Measurements from ENCODE around the gene PIGH. TPM values are rescaled to one million over a fixed set of nuclear protein-coding genes. Genes with fewer than 3 reads are reported as not detected.

The PIGH gene
- total and polyA plus RNA-seq, 8 donors, result 5.2 to 222 (median 21.0) TPM

DNA sequence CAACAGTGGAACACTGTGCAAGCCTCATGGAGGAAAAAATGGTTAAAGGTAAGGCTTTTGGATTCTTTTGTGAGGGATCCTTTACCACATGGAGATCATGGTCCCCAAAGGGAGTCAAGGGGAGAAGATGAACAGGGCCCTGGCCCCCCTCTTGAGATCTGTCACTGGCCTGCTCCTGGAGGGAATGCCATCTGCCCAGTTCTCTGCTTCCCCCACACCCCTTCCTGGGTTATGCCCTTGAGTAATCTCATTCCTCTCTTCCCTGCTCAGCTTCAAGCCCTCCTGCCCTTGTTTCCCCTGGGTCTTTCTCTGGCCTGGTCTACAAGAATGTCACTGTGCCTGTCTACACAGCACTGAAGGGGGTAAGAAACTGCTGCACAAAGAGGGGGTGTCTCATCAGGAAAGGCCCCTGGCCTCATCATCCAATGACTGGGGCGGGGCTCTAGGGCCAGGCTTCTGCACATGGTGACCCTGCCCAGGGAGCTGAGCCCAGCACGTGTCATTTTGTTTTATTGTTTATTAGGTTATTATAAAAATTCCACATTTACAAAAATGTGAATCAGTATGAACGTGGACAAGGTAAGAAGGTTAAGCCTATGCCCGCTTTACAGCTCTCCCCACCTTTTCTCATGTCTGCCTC is 30.3 kb downstream of the PIGH start:
- Histone ChIP-seq H3K9me3 (no peaks in the 10 kb centered on the region), H3K27ac (no peak overlapping the region), H3K36me3 (peaks cover 0 to 24% (median 12%) of the 10 kb centered on the region in 4 donors), H3K4me1 (peaks cover 0 to 8% (median 3%) of the 10 kb centered on the region in 4 donors), H3K4me3 (no peak overlapping the region), H3K27me3 (no peaks in the 10 kb centered on the region)
- no peak for DNase-seq
- TF ChIP-seq EP300 (IDR thresholded peaks at IDR 0.05) (no peak), POLR2AphosphoS5 (IDR thresholded peaks at IDR 0.05) (no peak), POLR2A (IDR thresholded peaks at IDR 0.05) (no peak)
- 74 to 86% (median 80%) methylated on average over 4 of the region's 4 CpGs for WGBS, 5 donors
- intact Hi-C loops (cut with DNase I; ENCODE audit: low total_unique reads), result loop anchor here (5.0 kb wide), 1 partner anchor 142 kb away; no protein-coding TSS in a partner anchor

DNA sequence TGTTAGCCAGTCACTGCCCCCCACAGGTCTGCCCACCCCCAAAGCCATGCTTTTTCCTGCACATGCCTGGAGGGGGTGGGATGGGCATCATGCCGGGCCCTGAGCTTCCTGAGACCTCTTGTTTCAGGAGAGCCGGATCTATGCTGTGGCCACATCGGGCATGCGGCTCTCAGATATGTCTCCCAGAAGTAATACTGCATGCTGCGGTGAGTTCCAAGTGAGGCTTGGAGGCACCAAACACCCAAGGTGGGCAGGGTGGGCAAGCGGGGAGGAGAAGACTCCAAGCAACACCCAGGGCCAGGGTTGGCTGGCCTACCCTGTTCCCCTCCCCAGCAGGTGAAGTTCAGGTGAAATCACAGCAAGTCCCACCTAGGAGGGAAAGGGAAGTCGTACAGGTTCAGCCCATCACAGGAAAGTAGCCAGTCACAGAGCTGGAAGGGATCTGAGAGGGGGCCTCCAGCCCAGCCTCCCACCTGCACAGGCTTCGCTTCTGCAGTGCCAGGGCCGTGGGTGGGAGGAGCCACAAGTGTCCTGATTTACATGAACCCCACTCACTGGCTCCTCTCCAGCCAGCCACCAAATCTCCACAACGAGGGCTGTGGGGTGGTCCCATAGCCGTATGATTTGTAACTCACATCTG is 30.9 kb downstream of the PIGH start:
- Histone ChIP-seq H3K9me3 (no peaks in the 10 kb centered on the region), H3K4me3 (no peak overlapping the region), H3K36me3 (peaks cover 0 to 18% (median 7%) of the 10 kb centered on the region in 4 donors), H3K27ac (no peak overlapping the region), H3K4me1 (peaks cover 0 to 8% (median 3%) of the 10 kb centered on the region in 4 donors), H3K27me3 (no peaks in the 10 kb centered on the region)
- TF ChIP-seq EP300 (IDR thresholded peaks at IDR 0.05), result no peak
- DNase-seq, result no peak
- intact Hi-C loops (cut with DNase I; ENCODE audit: low total_unique reads), result loop anchor here (5.0 kb wide), 1 partner anchor 142 kb away; no protein-coding TSS in a partner anchor
- 68 to 87% (median 80%) methylated on average over 8 to 11 of the region's 11 CpGs for whole genome bisulfite sequencing, 5 donors

DNA sequence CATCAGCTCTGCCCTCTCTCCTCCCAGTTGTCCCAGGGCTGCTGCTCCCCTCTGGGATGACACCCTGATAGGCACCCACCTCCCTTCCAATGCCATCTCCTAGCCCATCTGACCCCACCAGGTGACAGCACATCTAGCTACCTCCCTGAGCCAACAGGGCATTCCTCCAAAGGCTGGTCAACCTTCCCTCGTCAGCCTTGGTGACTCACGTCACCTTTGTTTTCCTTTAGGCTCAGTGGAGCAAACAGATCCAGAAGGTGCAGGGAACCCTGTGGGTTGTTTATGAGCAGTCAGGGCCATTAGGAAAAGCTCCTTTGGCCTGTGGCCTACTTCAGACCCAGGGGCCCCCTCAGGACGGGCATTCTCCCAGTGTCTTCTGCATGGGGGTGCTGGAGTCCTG is 32.4 kb downstream of the PIGH start:
- TF ChIP-seq POLR2A (IDR thresholded peaks at IDR 0.05) (no peak), CTCF (IDR thresholded peaks at IDR 0.05) (no peak), POLR2AphosphoS5 (IDR thresholded peaks at IDR 0.05) (no peak), EP300 (IDR thresholded peaks at IDR 0.05) (no peak)
- no peak overlapping the region for H3K4me3 ChIP-seq
- peaks cover 0 to 17% (median 11%) of the 10 kb centered on the region in 4 donors for H3K36me3 ChIP-seq
- peak; percentile 35 to 36 for DNase-seq
- intact Hi-C loops (cut with DNase I; ENCODE audit: low total_unique reads), result loop anchor here (5.0 kb wide), 1 partner anchor 140 kb away; no protein-coding TSS in a partner anchor
- no peaks in the 10 kb centered on the region for H3K27me3 ChIP-seq
- 54 to 74% (median 57%) methylated on average over 3 of the region's 3 CpGs for WGBS, 5 donors
- H3K27ac ChIP-seq, result no peak overlapping the region
- peaks cover 0 to 8% (median 3%) of the 10 kb centered on the region in 4 donors for H3K4me1 ChIP-seq
- no peaks in the 10 kb centered on the region for H3K9me3 ChIP-seq

GRCh38 chr14:67566908-67567307 is 33.2 kb downstream of the PIGH start:
- Histone ChIP-seq H3K27ac (peak overlapping the region in 1 of 5 donors; percentile 2), H3K27me3 (no peaks in the 10 kb centered on the region), H3K4me1 (peaks cover 0 to 8% (median 3%) of the 10 kb centered on the region in 4 donors), H3K4me3 (no peak overlapping the region), H3K36me3 (peaks cover 0 to 25% (median 19%) of the 10 kb centered on the region in 4 donors), H3K9me3 (no peaks in the 10 kb centered on the region)
- WGBS, 5 donors, result 58 to 81% (median 72%) methylated on average over 6 of the region's 6 CpGs
- TF ChIP-seq POLR2AphosphoS5 (IDR thresholded peaks at IDR 0.05) (no peak), EP300 (IDR thresholded peaks at IDR 0.05) (no peak), CTCF (IDR thresholded peaks at IDR 0.05) (no peak), POLR2A (IDR thresholded peaks at IDR 0.05) (no peak)
- no peak for DNase-seq
- intact Hi-C loops (cut with DNase I; ENCODE audit: low total_unique reads), result loop anchor here (5.0 kb wide), 1 partner anchor 140 kb away; no protein-coding TSS in a partner anchor

DNA sequence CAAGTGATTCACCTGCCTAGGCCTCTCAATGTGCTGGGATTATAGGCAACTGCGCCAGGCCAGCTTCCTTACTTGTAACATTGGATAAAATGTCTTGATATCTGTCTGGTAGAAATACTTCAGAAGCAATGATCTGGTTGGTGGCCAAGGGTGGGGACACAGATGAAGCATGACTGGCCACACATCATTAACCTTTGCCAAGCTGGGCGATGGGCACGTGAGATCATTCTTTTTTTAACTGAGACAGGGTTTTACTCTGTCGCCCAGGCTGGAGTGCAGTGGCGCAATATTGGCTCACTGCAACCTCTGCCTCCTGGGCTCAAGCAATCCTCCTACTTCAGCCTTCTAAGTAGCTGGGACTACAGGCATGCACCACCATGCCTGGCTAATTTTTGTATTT is 35.8 kb downstream of the PIGH start:
- TF ChIP-seq CTCF (IDR thresholded peaks at IDR 0.05), result no peak
- no peak for TF ChIP-seq EP300 (IDR thresholded peaks at IDR 0.05)
- no peak for TF ChIP-seq POLR2AphosphoS5 (IDR thresholded peaks at IDR 0.05)
- no peak for TF ChIP-seq POLR2A (IDR thresholded peaks at IDR 0.05)
- no peak for DNase-seq
- H3K4me3 ChIP-seq, result no peak overlapping the region
- H3K27me3 ChIP-seq, result no peaks in the 10 kb centered on the region
- no peaks in the 10 kb centered on the region for H3K9me3 ChIP-seq
- no peak overlapping the region for H3K27ac ChIP-seq
- intact Hi-C loops (cut with DNase I; ENCODE audit: low total_unique reads), result no loop called here
- 83 to 94% (median 92%) methylated on average over 5 of the region's 5 CpGs for WGBS, 5 donors
- H3K36me3 ChIP-seq, result peaks cover 0 to 33% (median 22%) of the 10 kb centered on the region in 4 donors
- peaks cover 0 to 8% (median 3%) of the 10 kb centered on the region in 4 donors for H3K4me1 ChIP-seq
